Vein endothelial cell (primary cell): ENCODE data around the gene LRFN5. TPM values are rescaled to one million over a fixed set of nuclear protein-coding genes. Genes with fewer than 3 reads are reported as not detected.

Source experiments
- small RNA-seq: library from RNA; depleted of rRNA; stranded (forward); fragments of <200 nt; gene quantifications from one replicate; pipeline ENCODE3, GENCODE V24; 2012
- total RNA-seq: library from RNA; depleted of rRNA; stranded (reverse); fragments of >200 nt; gene quantifications from 2 replicates; pipeline ENCODE4 v1.2.3, GENCODE V29; 2012

Gene LRFN5
- 0.10 TPM in 1 of 2 replicates, not detected in the other for total RNA-seq

GRCh38 chr14:41606532-41607303 is at the start of gene LRFN5:
LRFN5 (plus strand) TSS chr14:41606876.

Small RNA genes lying within 50 kb of the gene (small RNA-seq; reads per million reads assigned to genes)
- gene RF00322 = not detected
